HT1080 (cell line): ENCODE measurements around the gene PECR. TPM values are rescaled to one million over a fixed set of nuclear protein-coding genes. Genes with fewer than 3 reads are reported as not detected.
"Not testable (repeated sequence)": the region's sequence is repeated elsewhere in the genome, so short reads cannot be mapped to it uniquely, and the experiment has no call there.

Experiments
- DNase-seq: peaks from one replicate; pipeline ENCODE4 v3.0.0-alpha.2; 2015; ENCODE audit warnings: low read depth
- total RNA-seq: library from RNA; depleted of rRNA; stranded (reverse); fragments of >200 nt; shearing (Covaris generic); gene quantifications from 2 replicates; pipeline ENCODE4 v1.2.3, GENCODE V29; 2014

Gene PECR
- total RNA-seq, 1 experiment from 2014 or later, result 11.3 TPM

- no peak for DNase-seq
These were observed 25.7 kb upstream of the PECR start for GRCh38 chr2:216107320-216107719.

- DNase-seq, result no peak
These were observed 23.1 kb upstream of the PECR start for GRCh38 chr2:216104691-216105090.

- no peak for DNase-seq
These were observed 21.6 kb upstream of the PECR start for GRCh38 chr2:216103213-216103612.

- no peak for DNase-seq
These were observed 19.5 kb upstream of the PECR start for GRCh38 chr2:216101109-216101508.

- no peak for DNase-seq
These were observed 17.1 kb upstream of the PECR start for GRCh38 chr2:216098421-216099334.

GRCh38 chr2:216094701-216095100 is 13.1 kb upstream of the PECR start:
- no peak for DNase-seq

- DNase-seq, result no peak
These were observed 11.0 kb upstream of the PECR start for GRCh38 chr2:216092646-216093045.

- peak; percentile 29 for DNase-seq
These were observed 8.8 kb upstream of the PECR start for GRCh38 chr2:216090369-216090786.

GRCh38 chr2:216086207-216086893 is 4.7 kb upstream of the PECR start:
- DNase-seq, result no peak

GRCh38 chr2:216084547-216084946 is 2.9 kb upstream of the PECR start:
- DNase-seq, result no peak

GRCh38 chr2:216083464-216084281 is 2.1 kb upstream of the PECR start:
- DNase-seq, result peak; percentile 77

- no peak for DNase-seq
These were observed 1.2 kb upstream of the PECR start for GRCh38 chr2:216082805-216083204.

GRCh38 chr2:216082117-216082711 is 605 bp upstream of the PECR start:
- DNase-seq, result no peak

- DNase-seq, result no peak
These were observed 597 bp downstream of the PECR start for GRCh38 chr2:216081012-216081411.

GRCh38 chr2:216080048-216080447 is 1.6 kb downstream of the PECR start:
- DNase-seq, result not testable (repeated sequence)

GRCh38 chr2:216078776-216079175 is 2.8 kb downstream of the PECR start:
- DNase-seq, result no peak

- no peak for DNase-seq
These were observed 5.8 kb downstream of the PECR start for GRCh38 chr2:216075510-216076485.

- DNase-seq, result peak; percentile 66
These were observed 6.8 kb downstream of the PECR start for GRCh38 chr2:216074794-216075193.

- DNase-seq, result no peak
These were observed 7.2 kb downstream of the PECR start for GRCh38 chr2:216074380-216074779.

GRCh38 chr2:216073773-216074172 is 7.8 kb downstream of the PECR start:
- no peak for DNase-seq
